Epithelial cell of esophagus (primary cell): ENCODE results near the gene ZKSCAN7.

ENCODE experiments used
- DNase-seq: peaks from one replicate; pipeline ENCODE4 v3.0.0; 2010; ENCODE audit warnings: low read depth
- H3K4me3 ChIP-seq: 2 replicates; pipeline ENCODE4 v1.5.1; 2011; ENCODE audit warnings: mild to moderate bottlenecking, low read length, control low read depth
- TF ChIP-seq, protein P1 (sequence below): IDR thresholded peaks from 2 replicates; pipeline ENCODE4 v1.5.1; 2011; ENCODE audit warnings: low read depth, mild to moderate bottlenecking, low read length, control low read depth, inconsistent platforms; ENCODE audit not compliant: insufficient read depth; ENCODE audit errors: missing control alignments

The ZKSCAN7 gene

DNA sequence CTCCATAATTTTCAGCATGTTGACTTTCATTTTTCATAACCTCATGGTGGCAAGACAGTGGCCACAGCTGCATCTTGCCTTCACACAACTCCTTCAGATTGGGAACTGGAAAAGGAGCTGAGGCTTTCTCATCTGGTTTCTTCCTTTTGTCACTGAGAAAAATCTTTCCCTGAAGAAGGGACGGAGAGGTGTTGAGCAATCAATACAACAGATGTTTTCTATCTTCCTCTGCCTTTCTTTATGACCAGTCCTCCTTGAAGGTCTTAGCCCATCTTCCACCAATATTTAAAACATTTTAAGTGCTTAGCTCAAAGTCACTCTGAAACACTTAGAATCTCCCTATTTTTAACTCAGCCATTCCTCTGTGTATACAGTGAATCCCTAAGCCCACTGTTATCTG lies 41.6 kb downstream of the ZKSCAN7 start:
- DNase-seq, result no peak
- no peak overlapping the region for H3K4me3 ChIP-seq
- TF ChIP-seq, protein P1, sequence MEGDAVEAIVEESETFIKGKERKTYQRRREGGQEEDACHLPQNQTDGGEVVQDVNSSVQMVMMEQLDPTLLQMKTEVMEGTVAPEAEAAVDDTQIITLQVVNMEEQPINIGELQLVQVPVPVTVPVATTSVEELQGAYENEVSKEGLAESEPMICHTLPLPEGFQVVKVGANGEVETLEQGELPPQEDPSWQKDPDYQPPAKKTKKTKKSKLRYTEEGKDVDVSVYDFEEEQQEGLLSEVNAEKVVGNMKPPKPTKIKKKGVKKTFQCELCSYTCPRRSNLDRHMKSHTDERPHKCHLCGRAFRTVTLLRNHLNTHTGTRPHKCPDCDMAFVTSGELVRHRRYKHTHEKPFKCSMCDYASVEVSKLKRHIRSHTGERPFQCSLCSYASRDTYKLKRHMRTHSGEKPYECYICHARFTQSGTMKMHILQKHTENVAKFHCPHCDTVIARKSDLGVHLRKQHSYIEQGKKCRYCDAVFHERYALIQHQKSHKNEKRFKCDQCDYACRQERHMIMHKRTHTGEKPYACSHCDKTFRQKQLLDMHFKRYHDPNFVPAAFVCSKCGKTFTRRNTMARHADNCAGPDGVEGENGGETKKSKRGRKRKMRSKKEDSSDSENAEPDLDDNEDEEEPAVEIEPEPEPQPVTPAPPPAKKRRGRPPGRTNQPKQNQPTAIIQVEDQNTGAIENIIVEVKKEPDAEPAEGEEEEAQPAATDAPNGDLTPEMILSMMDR, result no peak

GRCh38 chr3:44601749-44602148 lies 46.8 kb downstream of the ZKSCAN7 start:
- TF ChIP-seq, protein P1, result no peak
- DNase-seq, result no peak
- H3K4me3 ChIP-seq, result no peak overlapping the region

DNA sequence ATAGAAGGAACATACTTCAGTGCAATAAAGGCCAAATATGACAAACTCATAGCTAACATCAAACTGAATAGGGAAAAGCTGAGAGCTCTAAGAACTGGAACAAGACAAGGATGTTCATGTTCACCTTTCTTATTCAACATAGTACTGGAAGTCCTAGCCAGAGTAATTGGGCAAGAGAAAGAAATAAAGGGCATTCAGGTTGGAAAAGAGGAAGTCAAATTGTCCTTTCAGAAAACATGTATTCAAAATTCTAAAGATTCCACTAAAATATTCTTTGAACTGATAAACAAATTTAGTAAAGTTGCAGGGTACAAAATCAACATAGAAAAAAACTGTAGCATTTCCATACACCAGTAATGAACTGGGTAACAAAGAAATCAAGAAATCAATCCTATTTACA lies 57.7 kb downstream of the ZKSCAN7 start:
- TF ChIP-seq, protein P1, result no peak
- DNase-seq, result no peak
- no peak overlapping the region for H3K4me3 ChIP-seq
